Mononuclear cell (primary cell): ENCODE data around the gene TADA1. TPM values are rescaled to one million over a fixed set of nuclear protein-coding genes. Genes with fewer than 3 reads are reported as not detected.

Source experiments
- total RNA-seq: library from RNA; depleted of rRNA; stranded (reverse); fragments of >200 nt; gene quantifications from one replicate; pipeline ENCODE4 v1.2.3, GENCODE V29; 2012

TADA1 gene
- total RNA-seq, 1 donor, result 27.5 TPM

Other genes starting within 250 kb of the TADA1 start
- 23.6 TPM for gene POGK, start 36.8 kb downstream of the TADA1 start, total RNA-seq
- 1.5 TPM for gene ILDR2, start 99.3 kb upstream of the TADA1 start, total RNA-seq
- not detected for gene MAEL, start 113.0 kb upstream of the TADA1 start, total RNA-seq
- 2.6 TPM for gene GPA33, start 214.1 kb upstream of the TADA1 start, total RNA-seq
- gene STYXL2, start 217.8 kb upstream of the TADA1 start, total RNA-seq, result not detected